Measurements from ENCODE around the gene EDN2. TPM values are rescaled to one million over a fixed set of nuclear protein-coding genes. Genes with fewer than 3 reads are reported as not detected.

The EDN2 gene
- polyA plus RNA-seq, 1 donor from 2014 or later: not detected

DNA sequence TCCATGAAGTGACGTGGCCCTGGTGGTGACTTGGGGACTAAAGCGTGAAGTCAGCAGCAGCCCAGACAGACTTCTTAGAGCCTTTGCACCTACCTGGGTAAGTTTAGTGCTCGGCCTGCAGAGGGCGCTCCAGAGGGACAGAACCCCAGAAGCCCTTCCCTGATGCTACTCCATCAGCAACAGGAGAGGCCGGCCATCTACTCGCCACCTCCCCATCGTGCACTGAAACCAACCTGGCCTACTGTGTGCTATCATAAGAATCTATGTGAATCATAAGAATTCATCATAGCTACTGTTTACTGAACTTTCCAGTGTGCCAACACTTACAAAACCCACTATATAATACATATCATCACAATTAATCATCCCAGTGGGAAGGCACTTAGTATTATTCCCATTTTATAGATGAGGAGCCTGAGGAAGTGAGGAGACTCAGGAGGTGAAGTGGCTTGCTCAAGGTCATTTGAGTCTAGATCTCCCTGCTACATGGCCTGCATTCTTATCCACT is 7.9 kb upstream of the EDN2 start:
- Histone ChIP-seq H3K9me2 (ENCODE audit: insufficient read depth, low read length) (no peaks in the 10 kb centered on the region), H3K9ac (ENCODE audit: low read length) (no peak overlapping the region), H3K27me3 (ENCODE audit: insufficient read depth, low read depth, low read length) (peaks cover 25% of the 10 kb centered on the region), H4K20me1 (ENCODE audit: insufficient read depth) (no peaks in the 10 kb centered on the region), H3K79me2 (replicated peaks; ENCODE audit: insufficient read depth, low read length) (no peaks in the 10 kb centered on the region), H3K36me3 (ENCODE audit: insufficient read depth, low read length) (no peaks in the 10 kb centered on the region), H3K4me2 (ENCODE audit: low read length) (no peak overlapping the region), H3K4me3 (ENCODE audit: low read length) (no peak overlapping the region), H2AFZ (ENCODE audit: low read depth, low read length) (no peak overlapping the region), H3K27ac (ENCODE audit: low read length) (no peak overlapping the region), H3K9me3 (ENCODE audit: low read length) (no peaks in the 10 kb centered on the region), H3F3A (ENCODE audit: insufficient read depth, low read length, poor library complexity, severe bottlenecking) (no peaks in the 10 kb centered on the region)
- TF ChIP-seq, protein P1, sequence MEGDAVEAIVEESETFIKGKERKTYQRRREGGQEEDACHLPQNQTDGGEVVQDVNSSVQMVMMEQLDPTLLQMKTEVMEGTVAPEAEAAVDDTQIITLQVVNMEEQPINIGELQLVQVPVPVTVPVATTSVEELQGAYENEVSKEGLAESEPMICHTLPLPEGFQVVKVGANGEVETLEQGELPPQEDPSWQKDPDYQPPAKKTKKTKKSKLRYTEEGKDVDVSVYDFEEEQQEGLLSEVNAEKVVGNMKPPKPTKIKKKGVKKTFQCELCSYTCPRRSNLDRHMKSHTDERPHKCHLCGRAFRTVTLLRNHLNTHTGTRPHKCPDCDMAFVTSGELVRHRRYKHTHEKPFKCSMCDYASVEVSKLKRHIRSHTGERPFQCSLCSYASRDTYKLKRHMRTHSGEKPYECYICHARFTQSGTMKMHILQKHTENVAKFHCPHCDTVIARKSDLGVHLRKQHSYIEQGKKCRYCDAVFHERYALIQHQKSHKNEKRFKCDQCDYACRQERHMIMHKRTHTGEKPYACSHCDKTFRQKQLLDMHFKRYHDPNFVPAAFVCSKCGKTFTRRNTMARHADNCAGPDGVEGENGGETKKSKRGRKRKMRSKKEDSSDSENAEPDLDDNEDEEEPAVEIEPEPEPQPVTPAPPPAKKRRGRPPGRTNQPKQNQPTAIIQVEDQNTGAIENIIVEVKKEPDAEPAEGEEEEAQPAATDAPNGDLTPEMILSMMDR (IDR thresholded peaks at IDR 0.05; ENCODE audit: poor library complexity, severe bottlenecking): no peak
- TF ChIP-seq POLR2AphosphoS5 (IDR thresholded peaks at IDR 0.05) (no peak), EZH2 (IDR thresholded peaks at IDR 0.05; ENCODE audit: borderline replicate concordance, insufficient read depth, low read length, poor library complexity, severe bottlenecking) (no peak), RAD21 (conservative IDR thresholded peaks at IDR 0.05) (no peak), SMC3 (conservative IDR thresholded peaks at IDR 0.05; ENCODE audit: poor library complexity) (no peak), TAF1 (IDR thresholded peaks at IDR 0.05; ENCODE audit: low read depth) (no peak)
- TF ChIP-seq, protein P2, sequence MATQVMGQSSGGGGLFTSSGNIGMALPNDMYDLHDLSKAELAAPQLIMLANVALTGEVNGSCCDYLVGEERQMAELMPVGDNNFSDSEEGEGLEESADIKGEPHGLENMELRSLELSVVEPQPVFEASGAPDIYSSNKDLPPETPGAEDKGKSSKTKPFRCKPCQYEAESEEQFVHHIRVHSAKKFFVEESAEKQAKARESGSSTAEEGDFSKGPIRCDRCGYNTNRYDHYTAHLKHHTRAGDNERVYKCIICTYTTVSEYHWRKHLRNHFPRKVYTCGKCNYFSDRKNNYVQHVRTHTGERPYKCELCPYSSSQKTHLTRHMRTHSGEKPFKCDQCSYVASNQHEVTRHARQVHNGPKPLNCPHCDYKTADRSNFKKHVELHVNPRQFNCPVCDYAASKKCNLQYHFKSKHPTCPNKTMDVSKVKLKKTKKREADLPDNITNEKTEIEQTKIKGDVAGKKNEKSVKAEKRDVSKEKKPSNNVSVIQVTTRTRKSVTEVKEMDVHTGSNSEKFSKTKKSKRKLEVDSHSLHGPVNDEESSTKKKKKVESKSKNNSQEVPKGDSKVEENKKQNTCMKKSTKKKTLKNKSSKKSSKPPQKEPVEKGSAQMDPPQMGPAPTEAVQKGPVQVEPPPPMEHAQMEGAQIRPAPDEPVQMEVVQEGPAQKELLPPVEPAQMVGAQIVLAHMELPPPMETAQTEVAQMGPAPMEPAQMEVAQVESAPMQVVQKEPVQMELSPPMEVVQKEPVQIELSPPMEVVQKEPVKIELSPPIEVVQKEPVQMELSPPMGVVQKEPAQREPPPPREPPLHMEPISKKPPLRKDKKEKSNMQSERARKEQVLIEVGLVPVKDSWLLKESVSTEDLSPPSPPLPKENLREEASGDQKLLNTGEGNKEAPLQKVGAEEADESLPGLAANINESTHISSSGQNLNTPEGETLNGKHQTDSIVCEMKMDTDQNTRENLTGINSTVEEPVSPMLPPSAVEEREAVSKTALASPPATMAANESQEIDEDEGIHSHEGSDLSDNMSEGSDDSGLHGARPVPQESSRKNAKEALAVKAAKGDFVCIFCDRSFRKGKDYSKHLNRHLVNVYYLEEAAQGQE (IDR thresholded peaks at IDR 0.05; ENCODE audit: borderline replicate concordance): no peak

- Histone ChIP-seq H2AFZ (ENCODE audit: low read depth, low read length) (no peak overlapping the region), H4K20me1 (ENCODE audit: insufficient read depth) (no peaks in the 10 kb centered on the region), H3F3A (ENCODE audit: insufficient read depth, low read length, poor library complexity, severe bottlenecking) (no peaks in the 10 kb centered on the region), H3K9me3 (ENCODE audit: low read length) (no peaks in the 10 kb centered on the region), H3K9me2 (ENCODE audit: insufficient read depth, low read length) (no peaks in the 10 kb centered on the region), H3K4me3 (ENCODE audit: low read length) (no peak overlapping the region), H3K9ac (ENCODE audit: low read length) (no peak overlapping the region), H3K79me2 (replicated peaks; ENCODE audit: insufficient read depth, low read length) (no peaks in the 10 kb centered on the region), H3K27me3 (ENCODE audit: insufficient read depth, low read depth, low read length) (peaks cover 22% of the 10 kb centered on the region), H3K4me2 (ENCODE audit: low read length) (no peak overlapping the region), H3K36me3 (ENCODE audit: insufficient read depth, low read length) (no peaks in the 10 kb centered on the region), H3K27ac (ENCODE audit: low read length) (no peak overlapping the region)
- TF ChIP-seq RAD21 (conservative IDR thresholded peaks at IDR 0.05) (no peak), EP300 (conservative IDR thresholded peaks at IDR 0.05; ENCODE audit: poor library complexity, severe bottlenecking) (no peak), TAF1 (IDR thresholded peaks at IDR 0.05; ENCODE audit: low read depth) (no peak), POLR2AphosphoS5 (IDR thresholded peaks at IDR 0.05) (no peak), MXI1 (conservative IDR thresholded peaks at IDR 0.05; ENCODE audit: poor library complexity, severe bottlenecking) (no peak), SMC3 (conservative IDR thresholded peaks at IDR 0.05; ENCODE audit: poor library complexity) (no peak), EZH2 (IDR thresholded peaks at IDR 0.05; ENCODE audit: borderline replicate concordance, insufficient read depth, low read length, poor library complexity, severe bottlenecking) (no peak)
- TF ChIP-seq, protein P1 (IDR thresholded peaks at IDR 0.05; ENCODE audit: poor library complexity, severe bottlenecking): no peak
- TF ChIP-seq, protein P2 (IDR thresholded peaks at IDR 0.05; ENCODE audit: borderline replicate concordance): no peak
These were observed 6.4 kb upstream of the EDN2 start for GRCh38 chr1:41490911-41491310.
